Activated gamma-delta T cell (primary cell): Measurements from ENCODE around the gene TFF2.

Source experiments
- DNase-seq: peaks from one replicate; lab custom pipeline; 2025; lab: John Stamatoyannopoulos, UW
- total RNA-seq, 2 donors: gene quantifications; one replicate each; lab custom pipeline; 2026; lab: John Stamatoyannopoulos, UW

The TFF2 gene, protein sequence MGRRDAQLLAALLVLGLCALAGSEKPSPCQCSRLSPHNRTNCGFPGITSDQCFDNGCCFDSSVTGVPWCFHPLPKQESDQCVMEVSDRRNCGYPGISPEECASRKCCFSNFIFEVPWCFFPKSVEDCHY
- 0 reads per million in 2 donors for total RNA-seq

DNA sequence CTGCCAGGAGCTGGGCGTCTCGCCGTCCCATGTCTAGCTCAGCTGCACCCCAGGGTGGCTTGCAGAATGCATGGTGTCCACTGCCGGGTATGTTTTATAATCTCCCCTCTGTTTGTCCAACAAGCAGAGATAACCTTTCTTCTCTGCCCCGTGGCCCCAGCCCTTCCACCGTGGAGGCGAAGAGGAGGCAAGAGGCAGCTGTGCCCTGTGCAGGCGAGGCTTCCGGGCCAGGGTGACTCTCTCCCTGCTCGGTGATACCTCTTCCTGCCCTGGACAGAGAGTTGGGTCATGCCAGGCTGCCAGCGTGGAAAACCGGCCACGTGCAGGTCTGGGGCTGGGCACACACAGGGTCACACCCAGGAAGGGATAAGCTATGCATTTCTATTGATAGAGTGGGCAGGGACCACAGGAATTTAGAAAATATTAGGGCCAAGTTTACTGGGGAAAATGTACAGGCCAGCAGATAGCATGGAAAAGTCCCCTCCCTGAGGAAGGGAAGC, at the start of gene TFF2:
Gene TFF2, minus strand, starts transcription at position 68 of the 500 bp plus-strand sequence. Its CDS starts 37 bp downstream, at position 31.
- DNase-seq = no peak

DNA sequence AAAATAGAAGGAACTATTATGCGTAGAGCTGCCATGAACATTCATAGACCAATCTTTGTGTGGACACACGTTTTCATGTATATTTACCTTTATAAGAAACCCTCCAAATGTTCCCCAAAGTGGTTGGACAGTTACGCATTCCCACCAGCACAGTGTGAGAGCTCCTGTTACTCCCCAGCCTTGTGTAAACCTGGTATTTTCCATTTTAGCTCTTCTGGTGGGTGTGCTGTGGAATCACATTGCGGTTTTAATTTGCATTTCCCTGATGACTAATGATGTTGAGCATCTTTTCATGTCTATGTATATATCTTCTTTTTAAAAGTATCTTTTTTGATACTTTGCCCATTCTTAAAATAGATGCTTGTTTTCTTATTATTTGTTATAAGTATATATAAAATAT, 49.7 kb upstream of the TFF2 start:
- no peak for DNase-seq

DNA sequence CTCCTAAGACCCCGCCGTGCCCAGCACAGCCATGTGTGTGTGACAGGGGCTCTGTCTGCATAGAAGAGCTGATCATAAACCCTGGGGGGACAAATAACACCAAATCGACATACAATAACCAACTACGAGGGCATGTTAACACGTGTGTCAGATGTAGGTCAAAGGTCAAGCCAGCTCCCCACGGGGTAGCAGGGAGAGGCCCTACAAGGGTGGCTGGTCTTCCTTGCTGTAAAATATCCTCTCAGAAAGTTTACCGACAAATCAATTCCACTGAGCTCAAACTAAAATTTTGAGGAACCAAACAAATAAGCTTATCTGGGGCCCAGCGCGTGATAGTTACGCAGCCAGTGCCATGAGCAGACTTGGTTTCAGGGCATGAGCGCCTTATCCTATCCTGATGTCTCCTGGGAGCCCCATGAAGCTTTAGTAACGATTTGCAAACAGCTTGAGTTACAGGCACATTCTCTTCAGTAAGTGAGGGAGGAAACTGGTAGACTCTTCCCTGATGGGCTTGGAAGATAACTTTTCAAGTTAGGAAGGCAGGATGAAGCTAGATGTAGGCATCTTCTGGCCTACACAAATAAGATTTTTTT, 47.7 kb upstream of the TFF2 start:
- no peak for DNase-seq

DNA sequence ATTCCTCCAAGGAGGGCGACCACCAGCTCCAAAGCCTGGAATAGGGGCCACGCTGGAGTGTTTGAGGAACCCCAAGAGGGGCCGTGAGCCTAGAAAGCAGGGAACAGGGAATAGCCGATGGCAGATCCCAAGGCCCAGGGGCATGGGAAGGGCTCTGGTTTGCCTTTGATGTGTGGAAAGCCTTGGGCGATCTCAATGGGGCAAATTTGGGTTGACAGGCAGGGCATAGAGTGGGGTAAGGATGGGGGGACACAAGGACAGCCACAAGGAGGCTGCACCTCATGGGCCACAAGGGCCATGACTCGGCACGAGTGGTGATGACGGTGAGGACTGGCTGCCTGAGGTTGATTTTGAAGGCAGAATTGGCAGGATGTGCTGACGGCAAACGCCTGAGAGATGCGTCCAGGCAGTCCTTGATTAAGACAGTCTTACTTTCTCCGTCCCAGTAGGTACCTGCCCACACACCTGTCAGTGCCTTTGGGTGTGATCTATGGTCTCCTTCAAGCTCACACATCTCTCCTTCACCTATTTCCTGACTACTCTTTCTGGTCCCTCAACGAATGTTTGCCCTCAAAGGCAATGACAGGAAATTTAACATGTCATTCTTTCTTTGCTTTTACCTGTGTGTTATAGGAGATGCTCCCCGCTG, 47.1 kb upstream of the TFF2 start:
- DNase-seq = no peak

DNA sequence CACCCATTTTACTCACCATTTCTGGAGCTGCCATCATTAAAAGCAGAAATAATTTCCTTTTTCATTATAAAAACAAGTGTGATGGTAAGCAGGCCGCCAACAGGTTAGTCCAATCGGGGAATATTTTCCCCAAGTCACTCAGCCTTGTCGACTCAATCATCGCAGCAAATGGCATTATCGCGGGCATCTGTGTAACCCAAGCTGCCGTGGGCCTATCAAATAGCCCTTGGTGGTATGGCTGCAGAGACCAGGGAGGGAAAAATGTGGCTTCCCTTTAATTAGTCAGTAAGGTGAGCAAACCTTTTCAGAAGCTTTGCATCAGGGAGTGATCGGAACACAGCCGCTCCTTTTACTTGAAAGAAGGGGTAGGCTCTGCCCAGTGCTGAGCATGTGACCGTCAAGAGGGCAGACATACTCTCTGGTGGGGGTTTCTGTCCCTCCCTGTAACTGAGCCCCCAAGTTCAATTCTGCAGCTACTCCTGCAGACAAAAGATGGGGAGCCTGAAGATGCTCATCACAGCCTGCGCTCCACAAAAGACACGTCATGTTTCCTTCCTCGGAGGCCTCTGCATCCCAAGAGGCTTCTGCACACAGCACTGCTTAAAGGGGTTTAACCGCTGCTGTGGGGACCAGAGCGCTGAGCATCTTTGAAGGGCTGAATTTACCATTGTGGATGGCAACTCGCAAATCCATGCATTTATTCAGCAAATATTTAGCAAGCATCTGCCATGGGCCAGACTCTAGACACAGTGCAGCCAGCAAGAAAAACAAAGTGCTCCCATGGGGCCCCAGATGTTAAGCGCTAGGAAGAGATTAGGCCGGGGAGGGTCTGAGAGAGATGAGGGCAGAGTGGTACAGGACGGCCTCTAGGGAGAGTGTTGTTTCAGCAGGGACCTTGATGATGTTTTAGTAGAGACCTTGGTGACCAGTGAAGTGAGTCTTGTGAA, 46.3 kb upstream of the TFF2 start:
- DNase-seq = no peak

DNA sequence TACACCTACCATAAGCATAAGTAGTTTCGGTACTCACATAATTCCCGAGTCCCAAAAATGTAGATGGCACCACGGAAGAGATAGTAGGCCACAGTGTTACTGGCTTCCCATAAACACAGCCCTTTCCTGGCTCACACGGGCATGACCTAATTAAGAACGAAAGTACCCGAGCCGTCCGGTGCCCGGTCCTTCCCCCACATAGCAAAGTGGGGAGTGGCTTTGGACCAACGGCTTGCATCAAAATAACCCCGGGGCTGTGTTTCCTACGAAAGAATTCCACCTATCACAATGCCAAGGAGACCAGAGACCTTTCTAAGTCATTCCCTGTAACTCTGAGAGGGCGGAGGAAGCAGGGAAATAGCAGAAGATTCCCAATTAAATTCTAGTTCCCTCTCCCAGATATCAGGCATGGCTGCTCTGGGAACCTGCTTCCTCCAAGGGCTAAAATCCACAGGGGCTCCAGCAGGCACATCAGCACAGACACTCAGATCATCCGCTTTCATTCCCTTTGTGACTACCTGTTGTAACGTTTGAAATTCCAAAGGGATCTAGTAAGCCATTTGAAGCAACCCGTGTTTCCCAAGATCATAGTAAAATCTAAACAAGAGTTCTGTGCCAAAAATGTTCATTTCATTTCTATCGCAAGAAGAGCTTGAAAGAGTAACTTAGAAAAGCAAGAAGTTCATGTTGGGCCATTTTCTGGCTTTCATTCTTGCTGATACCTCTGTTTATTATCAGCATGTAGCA, 45.3 kb upstream of the TFF2 start, which contains the start of gene TMPRSS3:
Gene TMPRSS3, minus strand, starts transcription at position 148 of the 747 bp plus-strand sequence. CDS start 635 bp downstream, outside the sequence.
- no peak for DNase-seq

DNA sequence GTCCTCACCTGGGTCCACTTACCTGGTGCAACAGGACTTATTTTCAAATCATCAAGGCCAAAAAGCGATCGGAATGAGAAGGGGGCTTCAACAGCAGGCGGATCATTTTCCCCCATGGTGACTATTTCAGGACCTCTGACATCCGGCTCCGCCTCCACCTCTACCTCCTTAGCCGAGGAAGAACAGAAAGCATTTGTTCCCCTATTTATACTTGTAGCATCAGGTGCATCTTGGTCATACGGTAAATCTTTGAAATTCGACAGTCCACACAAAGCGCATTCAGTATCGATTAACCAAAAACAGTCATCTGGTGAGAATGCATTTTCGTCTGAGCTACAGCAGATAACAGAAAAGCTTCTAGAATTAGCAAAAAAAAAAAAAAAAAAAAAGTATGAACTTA, 44.5 kb upstream of the TFF2 start:
- DNase-seq = no peak

DNA sequence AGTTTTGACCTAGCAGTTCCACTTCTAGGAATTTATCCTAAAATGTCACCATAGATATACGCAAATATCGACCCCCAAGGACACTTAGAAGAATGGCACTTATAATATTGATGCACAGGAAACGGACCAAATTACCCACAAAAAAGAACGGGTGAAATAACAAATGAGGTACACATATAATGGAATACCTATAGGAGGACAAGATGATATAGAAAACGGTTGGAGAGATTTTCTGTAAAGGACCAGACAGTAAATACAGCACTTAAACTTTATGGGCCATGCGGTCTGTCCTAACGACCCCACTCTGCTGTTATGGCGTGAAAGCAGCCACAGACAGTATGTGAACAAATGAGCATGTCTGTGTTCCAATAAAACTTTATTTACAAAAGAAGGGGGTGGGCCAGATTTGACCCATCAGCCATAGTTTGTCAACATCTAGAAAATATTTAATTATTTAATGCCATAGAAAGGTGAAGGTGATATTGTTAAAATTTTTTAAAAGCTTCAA, 42.7 kb upstream of the TFF2 start:
- no peak for DNase-seq

DNA sequence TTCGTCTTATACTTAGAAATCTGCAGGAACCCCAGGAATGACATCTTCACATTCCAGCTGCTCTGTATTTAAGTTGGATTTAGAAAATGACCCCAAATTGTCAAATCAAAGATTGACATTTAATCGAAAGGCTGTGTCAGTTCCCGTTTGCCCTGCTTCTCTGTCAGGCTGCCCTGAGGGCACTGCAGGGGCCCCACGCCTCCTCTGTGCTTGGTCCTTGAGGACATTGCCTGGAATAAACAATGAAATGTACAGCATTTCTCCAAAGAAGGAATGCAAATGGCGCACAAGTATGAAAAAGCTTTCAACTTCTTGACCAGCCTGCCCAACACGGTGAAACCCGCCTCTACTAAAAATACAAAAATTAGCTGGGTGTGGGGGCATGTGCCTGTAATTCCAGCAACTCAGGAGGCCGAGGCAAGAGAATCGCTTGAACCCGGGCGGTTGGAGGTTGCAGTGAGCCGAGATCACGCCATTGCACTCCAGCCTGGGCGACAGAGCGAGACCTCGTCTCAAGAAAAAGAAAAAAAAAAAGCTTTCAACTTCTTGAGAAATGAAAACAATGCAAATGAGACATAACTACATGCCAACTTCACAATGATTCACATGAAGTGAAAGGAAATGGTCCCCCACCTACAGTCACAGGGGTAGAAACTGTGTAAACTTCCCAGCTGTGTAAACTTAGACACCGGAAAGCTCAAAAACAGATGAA, 42.1 kb upstream of the TFF2 start:
- DNase-seq = no peak

DNA sequence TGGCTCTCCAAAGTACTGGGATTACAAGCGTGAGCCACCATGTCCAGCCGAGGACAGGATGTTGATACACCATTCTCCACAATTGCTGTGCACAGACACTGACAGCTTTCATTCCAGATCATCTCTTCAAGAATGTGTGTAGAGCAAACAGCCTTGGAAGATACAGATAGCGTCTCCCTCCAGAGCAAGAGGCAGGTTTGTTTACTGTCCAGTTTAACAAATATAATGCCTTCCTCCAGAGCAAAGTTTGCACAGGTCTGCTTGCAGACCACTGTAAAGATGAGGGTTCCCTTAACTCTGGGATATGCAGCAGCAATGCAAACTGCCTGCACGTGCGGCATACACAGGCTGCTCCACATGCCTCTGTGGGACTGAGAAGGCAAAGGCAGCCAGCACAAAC, 40.5 kb upstream of the TFF2 start:
- DNase-seq = no peak

DNA sequence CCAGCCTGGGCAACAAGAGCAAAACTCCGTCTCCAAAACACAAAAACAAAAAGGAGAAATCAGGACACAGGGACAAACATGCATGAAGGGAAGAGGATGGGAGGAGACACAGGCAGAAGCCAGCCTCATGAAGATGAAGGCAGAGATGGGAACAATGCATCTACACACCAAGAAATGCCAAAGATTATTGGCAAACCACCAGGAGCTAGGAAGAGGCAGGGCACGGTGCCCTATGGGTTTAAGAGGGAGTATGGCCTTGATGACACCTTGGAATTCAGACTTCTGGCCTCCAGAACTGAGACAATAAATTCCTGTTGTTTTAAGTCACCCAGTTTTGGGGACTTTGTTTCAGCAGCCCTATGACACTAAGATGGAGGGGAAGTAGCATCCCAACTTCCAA, 39.9 kb upstream of the TFF2 start:
- DNase-seq = no peak

DNA sequence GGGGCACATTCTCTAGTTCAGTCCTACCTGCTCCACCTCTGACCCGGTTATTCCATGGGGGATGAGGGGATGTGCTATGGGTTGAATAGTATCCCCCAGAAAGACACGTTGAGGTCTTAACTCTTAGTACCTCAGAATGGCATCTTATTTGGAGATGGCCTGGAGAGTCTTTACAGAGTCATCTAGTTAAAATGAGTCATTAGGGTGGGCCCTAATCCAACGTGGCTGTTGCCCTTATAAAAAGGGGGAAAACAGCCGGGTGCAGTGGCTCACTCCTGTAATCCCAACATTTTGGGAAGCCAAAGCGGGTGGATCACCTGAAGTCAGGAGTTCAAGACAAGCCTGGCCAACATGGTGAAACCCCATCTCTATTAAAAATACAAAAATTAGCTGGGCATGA, 39.4 kb upstream of the TFF2 start:
- DNase-seq = no peak

DNA sequence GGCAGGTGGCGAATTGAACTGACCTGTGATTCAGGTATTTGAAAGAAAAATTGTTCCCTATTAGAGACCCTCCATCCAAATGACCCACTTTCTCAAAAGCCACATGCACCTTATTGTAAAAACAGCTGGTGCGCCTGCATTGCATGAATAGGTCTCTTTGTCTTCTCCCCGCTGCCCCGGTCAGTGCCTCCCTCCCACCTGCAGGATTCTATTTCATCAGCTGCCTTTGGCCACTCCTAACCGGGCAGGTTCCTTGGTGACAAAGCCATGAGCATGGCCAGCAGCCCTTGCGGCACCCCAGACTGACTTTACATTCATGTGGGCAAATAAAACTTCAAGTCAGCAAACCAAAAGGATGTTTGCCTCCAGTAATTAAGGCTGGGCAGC, 38.6 kb upstream of the TFF2 start:
- DNase-seq = no peak

DNA sequence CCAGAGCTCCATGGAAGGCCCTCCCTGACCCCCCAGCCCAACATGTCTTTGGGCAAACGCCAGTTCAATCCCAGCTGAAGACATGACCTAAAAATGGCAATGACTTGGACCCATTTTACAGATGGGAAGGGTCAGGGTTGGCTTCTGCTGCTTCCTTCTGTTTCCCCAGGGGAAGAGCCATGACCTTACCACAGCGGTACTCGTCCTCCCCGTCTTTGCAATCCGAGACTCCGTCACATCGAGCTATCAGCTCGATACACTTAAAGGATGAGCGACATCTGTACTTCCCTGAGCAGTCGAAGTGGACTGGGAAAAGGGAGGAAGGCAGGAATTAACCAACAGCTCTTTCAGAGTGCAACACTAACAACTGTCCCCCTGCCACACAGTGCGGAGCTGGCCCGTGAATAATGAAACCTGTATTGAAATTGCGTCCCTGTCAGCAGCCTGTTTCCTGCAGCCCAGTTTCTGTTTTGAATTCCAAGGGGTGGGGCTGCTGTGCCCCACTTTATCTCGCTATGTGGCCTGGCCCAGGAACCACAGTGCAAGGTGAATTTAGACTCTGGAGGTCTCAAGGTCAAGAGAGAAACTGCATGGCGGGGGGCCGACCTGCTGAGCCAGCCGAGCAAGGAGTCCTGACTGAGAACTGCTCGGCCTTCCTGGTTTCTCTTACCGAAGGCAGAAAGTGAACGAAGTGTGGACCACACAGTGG, 38.1 kb upstream of the TFF2 start:
- DNase-seq = no peak

DNA sequence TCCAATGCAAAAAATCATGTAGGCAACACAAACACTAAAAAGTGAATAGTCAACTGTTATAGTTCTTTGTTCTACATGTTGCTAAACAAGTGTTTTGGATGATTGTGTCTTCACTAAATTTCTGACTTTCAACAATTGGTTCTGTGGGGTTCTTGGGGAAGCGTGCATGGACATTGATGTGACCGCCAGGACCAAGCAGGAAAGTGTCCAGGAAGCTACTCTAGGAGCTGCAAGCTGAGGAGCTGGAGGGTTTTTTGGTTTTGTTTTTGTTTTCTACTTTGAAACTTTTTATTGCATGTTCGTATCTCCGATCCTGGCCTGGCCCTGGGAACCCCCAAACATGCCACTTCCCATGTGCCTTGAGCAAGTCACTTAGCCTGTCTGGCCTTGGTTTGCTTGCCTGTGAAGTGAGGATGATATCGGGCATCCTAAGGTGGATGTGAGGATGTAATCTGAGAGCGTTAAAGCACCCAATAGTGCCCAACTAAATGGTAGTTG, 37.1 kb upstream of the TFF2 start:
- DNase-seq = no peak

DNA sequence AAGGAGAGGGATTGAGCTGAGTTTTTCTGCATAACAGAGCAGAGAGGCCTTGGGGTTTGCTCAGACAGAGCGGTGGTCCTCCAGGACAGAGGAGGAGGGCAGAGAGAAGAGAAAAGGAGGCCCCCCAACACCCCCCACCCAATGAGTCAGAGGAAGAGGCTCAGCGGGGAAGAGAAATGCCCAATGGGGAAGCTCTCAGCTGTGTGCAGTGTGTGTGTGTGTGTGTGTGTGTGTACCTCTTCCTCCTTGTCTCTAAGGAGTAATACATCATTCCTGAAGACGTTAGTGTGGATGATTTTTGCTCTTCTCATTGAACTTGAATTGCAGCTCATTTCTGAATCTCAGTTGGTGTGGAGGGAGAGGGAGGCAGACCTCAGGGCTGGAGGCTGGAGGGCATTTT, 36.4 kb upstream of the TFF2 start:
- no peak for DNase-seq

DNA sequence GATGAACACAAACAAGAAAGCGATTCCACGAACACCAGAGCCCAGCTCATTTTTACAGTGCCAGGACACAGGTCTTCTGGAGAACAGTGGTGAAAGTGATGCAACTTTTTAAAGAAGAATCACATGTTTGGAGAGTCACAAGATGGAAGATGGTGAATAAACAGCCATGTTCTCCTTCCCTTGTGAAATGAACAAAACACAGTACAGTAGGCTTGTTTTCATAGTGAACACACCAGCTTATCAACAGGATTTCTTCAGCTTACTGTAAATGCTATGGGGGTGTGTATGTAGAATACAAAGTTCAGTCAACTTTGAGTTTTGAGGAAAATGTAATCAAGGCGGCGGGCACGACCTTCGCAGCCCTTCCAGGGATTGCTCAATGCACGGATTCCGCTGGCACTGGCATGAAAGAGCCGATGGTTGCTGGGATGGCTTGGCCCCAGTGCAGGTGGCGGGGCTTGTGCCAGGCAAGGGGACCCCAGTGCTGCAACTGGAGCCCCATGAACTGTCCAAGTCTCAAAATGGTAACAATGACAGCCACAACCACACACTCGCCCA, 35.3 kb upstream of the TFF2 start:
- DNase-seq = no peak

DNA sequence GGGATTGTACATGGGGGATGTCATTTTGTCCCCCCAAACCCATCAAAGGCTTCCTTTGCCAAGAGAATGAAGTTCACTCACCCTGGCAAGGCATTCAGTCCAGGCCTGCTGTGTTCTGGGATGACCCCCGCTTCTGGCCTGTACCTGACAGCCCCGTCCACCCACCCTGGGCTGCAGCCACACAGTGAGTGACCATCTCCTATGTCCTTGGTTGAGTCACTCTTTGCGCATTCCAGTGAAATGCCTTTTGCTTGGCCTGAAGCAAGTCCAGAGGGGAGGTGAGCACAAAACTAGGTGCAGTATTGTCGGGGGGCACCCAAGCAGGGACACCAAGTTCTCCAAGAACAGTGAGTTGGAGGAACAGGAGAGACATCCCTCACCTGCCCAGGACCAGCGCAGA, 34.8 kb upstream of the TFF2 start:
- no peak for DNase-seq

DNA sequence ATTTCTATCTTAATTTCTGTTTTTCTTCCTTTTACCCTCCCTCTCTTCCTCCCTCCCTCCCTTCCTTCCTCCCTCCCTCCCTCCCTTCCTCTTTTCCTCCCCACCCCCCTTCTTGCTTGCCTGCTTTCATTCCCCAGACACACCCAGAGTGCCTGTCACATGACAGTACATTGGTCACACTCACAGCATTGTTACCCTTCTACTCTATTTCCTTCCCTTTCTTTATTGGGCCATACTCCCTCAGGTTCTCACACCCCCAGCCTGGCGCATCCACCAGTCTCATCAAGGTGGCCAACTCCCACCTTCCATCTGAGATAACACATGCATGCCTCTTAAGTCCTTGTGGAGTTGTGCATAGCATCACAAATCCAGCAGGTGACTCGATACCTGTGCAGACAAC, 34.2 kb upstream of the TFF2 start:
- DNase-seq = no peak
